HepG2 (cell line): ENCODE data around the gene MRPS7. TPM values are rescaled to one million over a fixed set of nuclear protein-coding genes. Genes with fewer than 3 reads are reported as not detected.

Experiments
- AGO2 ChIP-seq: fragments of 200-400 bp; formaldehyde crosslinking; optimal IDR thresholded peaks from 2 replicates; pipeline ENCODE3; 2017; ENCODE audit warnings: mild to moderate bottlenecking, low read depth, low read length, moderate library complexity
- GLMP ChIP-seq: sonication (generic); formaldehyde crosslinking; IDR thresholded peaks from 2 replicates; pipeline ENCODE4 v1.9.0; 2021; ENCODE audit warnings: missing genetic modification reagents, mild to moderate bottlenecking, borderline replicate concordance
- HMG20A ChIP-seq: IDR thresholded peaks from 2 replicates; pipeline ENCODE4 v1.6.1; 2016; ENCODE audit warnings: borderline replicate concordance
- IKZF1 ChIP-seq: fragments of 450-650 bp; IDR thresholded peaks from 2 replicates; pipeline ENCODE4 v1.7.1; 2016
- MED13 ChIP-seq: sonication (generic); formaldehyde crosslinking; IDR thresholded peaks from 2 replicates; pipeline ENCODE4 v1.5.0; 2020; ENCODE audit warnings: missing genetic modification reagents
- NCOA2 ChIP-seq: sonication (generic); formaldehyde crosslinking; IDR thresholded peaks from 2 replicates; pipeline ENCODE4 v1.8.0; 2022; ENCODE audit warnings: inconsistent platforms
- PAWR ChIP-seq: sonication (generic); formaldehyde crosslinking; IDR thresholded peaks from 2 replicates; pipeline ENCODE4 v1.4.0; 2020; ENCODE audit warnings: missing genetic modification reagents, mild to moderate bottlenecking, borderline replicate concordance
- RBM39 ChIP-seq: fragments of 200-400 bp; formaldehyde crosslinking; IDR thresholded peaks from one replicate; pipeline ENCODE4 v1.6.1; 2018; ENCODE audit warnings: antibody characterized with exemption, mild to moderate bottlenecking, low read depth, low read length; ENCODE audit not compliant: poor library complexity, severe bottlenecking
- SOX6 ChIP-seq, 2 experiments: fragments of 450-650 bp in 1 of 2; sonication (generic) in 1 of 2; formaldehyde crosslinking in 1 of 2; IDR thresholded peaks; 2 replicates each; pipeline versions ENCODE4 v1.4.0 to v1.6.1; 2017 to 2020; ENCODE audit warnings: antibody characterized with exemption in 1 of 2, mild to moderate bottlenecking in 1 of 2, missing genetic modification reagents in 1 of 2
- SP140L ChIP-seq: sonication (generic); formaldehyde crosslinking; IDR thresholded peaks from 2 replicates; pipeline ENCODE4 v1.4.0; 2020; ENCODE audit warnings: missing genetic modification reagents, borderline replicate concordance
- ZBTB3 ChIP-seq: sonication (generic); formaldehyde crosslinking; IDR thresholded peaks from 2 replicates; pipeline ENCODE4 v1.4.0; 2020; ENCODE audit warnings: low read depth, mild to moderate bottlenecking, moderate library complexity, missing genetic modification reagents, borderline replicate concordance
- ZMAT3 ChIP-seq: sonication (generic); formaldehyde crosslinking; conservative IDR thresholded peaks from 2 replicates; pipeline ENCODE4 v1.7.0; 2021; ENCODE audit warnings: missing genetic modification reagents
- ZNF160 ChIP-seq: sonication (generic); formaldehyde crosslinking; IDR thresholded peaks from 2 replicates; pipeline ENCODE4 v1.8.0; 2022; ENCODE audit warnings: mild to moderate bottlenecking, inconsistent platforms, missing genetic modification reagents
- ZNF205 ChIP-seq: IDR thresholded peaks from 2 replicates; pipeline ENCODE4 v1.6.1; 2018; ENCODE audit warnings: missing biosample characterization, missing genetic modification reagents
- ZNF547 ChIP-seq: sonication (generic); formaldehyde crosslinking; IDR thresholded peaks from 2 replicates; pipeline ENCODE4 v1.5.1; 2020; ENCODE audit warnings: mild to moderate bottlenecking, missing genetic modification reagents
- ZNF558 ChIP-seq: sonication (generic); formaldehyde crosslinking; IDR thresholded peaks from 2 replicates; pipeline ENCODE4 v1.9.0; 2022; ENCODE audit warnings: mild to moderate bottlenecking, missing genetic modification reagents, borderline replicate concordance
- ZNF644 ChIP-seq: IDR thresholded peaks from 2 replicates; pipeline ENCODE4 v1.6.1; 2016; ENCODE audit warnings: low read depth
- ZNF747 ChIP-seq: sonication (generic); formaldehyde crosslinking; IDR thresholded peaks from 2 replicates; pipeline ENCODE4 v1.8.1; 2023; ENCODE audit warnings: missing genetic modification reagents, mild to moderate bottlenecking, borderline replicate concordance
- polyA plus RNA-seq, 8 experiments: library from polyadenylated mRNA; depleted of rRNA in 3 of 8; stranded (reverse) in 7 of 8; unstranded in 1 of 8; fragments of >200 nt; fragmentation: Illumina TruSeq in 4 of 8; extraction: Trizol in 4 of 8; gene quantifications; 2 replicates each; pipeline versions ENCODE4 v1.2.1 to v1.2.3, GENCODE V29; 2011 to 2016; ENCODE audit warnings: low read depth in 4 of 8, missing spikeins in 1 of 8, mixed read lengths in 1 of 8; ENCODE audit not compliant: insufficient read depth in 1 of 8
- total RNA-seq, 5 experiments: library from RNA; depleted of rRNA; stranded (reverse); fragments of >200 nt; fragmentation: Illumina TruSeq; extraction: Trizol; gene quantifications; 2 replicates each; pipeline ENCODE4 v1.2.3, GENCODE V29; 2016; ENCODE audit warnings: low read depth in 1 of 5
- TF ChIP-seq, protein P1 (sequence below): sonication (generic); formaldehyde crosslinking; IDR thresholded peaks from 2 replicates; pipeline ENCODE4 v1.4.0; 2020; ENCODE audit warnings: missing genetic modification reagents
- TF ChIP-seq, protein P2 (sequence below): sonication (generic); formaldehyde crosslinking; IDR thresholded peaks from 2 replicates; pipeline ENCODE4 v1.4.0; 2020; ENCODE audit warnings: missing genetic modification reagents
- TF ChIP-seq, protein P3 (sequence below): sonication (generic); formaldehyde crosslinking; IDR thresholded peaks from 2 replicates; pipeline ENCODE4 v1.8.0; 2022; ENCODE audit warnings: mild to moderate bottlenecking, missing genetic modification reagents

MRPS7 gene
- total and polyA plus RNA-seq, 2 of the 13 experiments (the other 11 are each of a cell fraction or from before 2014, with no cell fraction given): 97.0 to 162 TPM

GRCh38 chr17:75308732-75309629 is 47.3 kb downstream of the MRPS7 start (continued):
- TF ChIP-seq RBM39 (peak; percentile 86), AGO2 (peak; percentile 35), PAWR (CRISPR knock-in tag) (peak; percentile 90; the same call in 1 of the 2 replicates), ZNF747 (CRISPR knock-in tag) (peak; percentile 90; the same call in 1 of the 2 replicates), ZMAT3 (CRISPR knock-in tag) (peak; percentile 90), NCOA2 (CRISPR knock-in tag) (peak; percentile 70), SP140L (CRISPR knock-in tag) (no peak), IKZF1 (no peak), ZBTB3 (CRISPR knock-in tag) (peak; percentile 40; the same call in 1 of the 2 replicates), ZNF558 (CRISPR knock-in tag) (0 out of 2 replicates have a peak, but pooled peaks have one; percentile 19), ZNF205 (CRISPR knock-in tag) (peak; percentile 54), GLMP (no peak), HMG20A (peak; percentile 48; the same call in 1 of the 2 replicates), ZNF547 (CRISPR knock-in tag) (peak; percentile 42; the same call in 1 of the 2 replicates), ZNF644 (CRISPR knock-in tag) (peak; percentile 96), MED13 (CRISPR knock-in tag) (no peak), SOX6 (IDR thresholded peaks at IDR 0.05) (no peak), SOX6 (CRISPR knock-in tag; IDR thresholded peaks at IDR 0.05) (peak; percentile 85), ZNF160 (no peak; the same call in 1 of the 2 replicates)
- TF ChIP-seq, protein P1, sequence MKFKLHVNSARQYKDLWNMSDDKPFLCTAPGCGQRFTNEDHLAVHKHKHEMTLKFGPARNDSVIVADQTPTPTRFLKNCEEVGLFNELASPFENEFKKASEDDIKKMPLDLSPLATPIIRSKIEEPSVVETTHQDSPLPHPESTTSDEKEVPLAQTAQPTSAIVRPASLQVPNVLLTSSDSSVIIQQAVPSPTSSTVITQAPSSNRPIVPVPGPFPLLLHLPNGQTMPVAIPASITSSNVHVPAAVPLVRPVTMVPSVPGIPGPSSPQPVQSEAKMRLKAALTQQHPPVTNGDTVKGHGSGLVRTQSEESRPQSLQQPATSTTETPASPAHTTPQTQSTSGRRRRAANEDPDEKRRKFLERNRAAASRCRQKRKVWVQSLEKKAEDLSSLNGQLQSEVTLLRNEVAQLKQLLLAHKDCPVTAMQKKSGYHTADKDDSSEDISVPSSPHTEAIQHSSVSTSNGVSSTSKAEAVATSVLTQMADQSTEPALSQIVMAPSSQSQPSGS: peak; percentile 40; the same call in 1 of the 2 replicates
- TF ChIP-seq, protein P2, sequence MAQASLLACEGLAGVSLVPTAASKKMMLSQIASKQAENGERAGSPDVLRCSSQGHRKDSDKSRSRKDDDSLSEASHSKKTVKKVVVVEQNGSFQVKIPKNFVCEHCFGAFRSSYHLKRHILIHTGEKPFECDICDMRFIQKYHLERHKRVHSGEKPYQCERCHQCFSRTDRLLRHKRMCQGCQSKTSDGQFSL: no peak
- TF ChIP-seq, protein P3, sequence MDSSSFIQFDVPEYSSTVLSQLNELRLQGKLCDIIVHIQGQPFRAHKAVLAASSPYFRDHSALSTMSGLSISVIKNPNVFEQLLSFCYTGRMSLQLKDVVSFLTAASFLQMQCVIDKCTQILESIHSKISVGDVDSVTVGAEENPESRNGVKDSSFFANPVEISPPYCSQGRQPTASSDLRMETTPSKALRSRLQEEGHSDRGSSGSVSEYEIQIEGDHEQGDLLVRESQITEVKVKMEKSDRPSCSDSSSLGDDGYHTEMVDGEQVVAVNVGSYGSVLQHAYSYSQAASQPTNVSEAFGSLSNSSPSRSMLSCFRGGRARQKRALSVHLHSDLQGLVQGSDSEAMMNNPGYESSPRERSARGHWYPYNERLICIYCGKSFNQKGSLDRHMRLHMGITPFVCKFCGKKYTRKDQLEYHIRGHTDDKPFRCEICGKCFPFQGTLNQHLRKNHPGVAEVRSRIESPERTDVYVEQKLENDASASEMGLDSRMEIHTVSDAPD (CRISPR knock-in tag): no peak
